Type B pancreatic cell (in vitro differentiated cells): ENCODE data around the gene IRF9. TPM values are rescaled to one million over a fixed set of nuclear protein-coding genes. Genes with fewer than 3 reads are reported as not detected.
A peak's percentile ranks its signal among the peaks of the same experiment; 100 is the strongest.

ENCODE experiments used
- DNase-seq: peaks from one replicate; pipeline ENCODE4 v3.0.0; 2021; ENCODE audit warnings: mixed read lengths; ENCODE audit not compliant: unreplicated experiment; ENCODE audit errors: extremely low spot score
- H3K27ac Mint-ChIP-seq: 2 replicates; pipeline ENCODE4 v1.8.0; 2021; ENCODE audit warnings: mild to moderate bottlenecking, mixed read lengths
- H3K27me3 Mint-ChIP-seq: 2 replicates; pipeline ENCODE4 v1.8.0; 2021; ENCODE audit warnings: mixed read lengths
- H3K36me3 Mint-ChIP-seq: 2 replicates; pipeline ENCODE4 v1.8.0; 2021; ENCODE audit warnings: mixed read lengths
- H3K4me1 Mint-ChIP-seq: one replicate; pipeline ENCODE4 v1.8.0; 2021; ENCODE audit warnings: mixed read lengths; ENCODE audit not compliant: unreplicated experiment
- H3K4me3 Mint-ChIP-seq: 2 replicates; pipeline ENCODE4 v1.8.0; 2021; ENCODE audit warnings: mild to moderate bottlenecking, mixed read lengths
- H3K9me3 Mint-ChIP-seq: 2 replicates; pipeline ENCODE4 v1.8.0; 2021; ENCODE audit warnings: mixed read lengths
- total RNA-seq: library from RNA; stranded (reverse); gene quantifications from 2 replicates; pipeline ENCODE4 v1.2.1, GENCODE V29; 2021; ENCODE audit warnings: low replicate concordance
- TF ChIP-seq, protein P1 (sequence below): fragments of 200-600 bp; sonication (generic); conservative IDR thresholded peaks from 2 replicates; pipeline ENCODE4 v1.5.0; 2021; ENCODE audit warnings: antibody characterized with exemption, mild to moderate bottlenecking

IRF9 gene
- total RNA-seq, 1 donor from 2014 or later, result 60.0 TPM

- Mint-ChIP-seq H3K27ac (no peak overlapping the region), H3K9me3 (no peaks in the 10 kb centered on the region), H3K27me3 (no peaks in the 10 kb centered on the region), H3K4me3 (no peak overlapping the region), H3K4me1 (no peaks in the 10 kb centered on the region), H3K36me3 (peaks cover 20% of the 10 kb centered on the region)
- TF ChIP-seq, protein P1, sequence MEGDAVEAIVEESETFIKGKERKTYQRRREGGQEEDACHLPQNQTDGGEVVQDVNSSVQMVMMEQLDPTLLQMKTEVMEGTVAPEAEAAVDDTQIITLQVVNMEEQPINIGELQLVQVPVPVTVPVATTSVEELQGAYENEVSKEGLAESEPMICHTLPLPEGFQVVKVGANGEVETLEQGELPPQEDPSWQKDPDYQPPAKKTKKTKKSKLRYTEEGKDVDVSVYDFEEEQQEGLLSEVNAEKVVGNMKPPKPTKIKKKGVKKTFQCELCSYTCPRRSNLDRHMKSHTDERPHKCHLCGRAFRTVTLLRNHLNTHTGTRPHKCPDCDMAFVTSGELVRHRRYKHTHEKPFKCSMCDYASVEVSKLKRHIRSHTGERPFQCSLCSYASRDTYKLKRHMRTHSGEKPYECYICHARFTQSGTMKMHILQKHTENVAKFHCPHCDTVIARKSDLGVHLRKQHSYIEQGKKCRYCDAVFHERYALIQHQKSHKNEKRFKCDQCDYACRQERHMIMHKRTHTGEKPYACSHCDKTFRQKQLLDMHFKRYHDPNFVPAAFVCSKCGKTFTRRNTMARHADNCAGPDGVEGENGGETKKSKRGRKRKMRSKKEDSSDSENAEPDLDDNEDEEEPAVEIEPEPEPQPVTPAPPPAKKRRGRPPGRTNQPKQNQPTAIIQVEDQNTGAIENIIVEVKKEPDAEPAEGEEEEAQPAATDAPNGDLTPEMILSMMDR, result no peak
- no peak for DNase-seq
These were observed 38.6 kb upstream of the IRF9 start for GRCh38 chr14:24122416-24122815.

DNA sequence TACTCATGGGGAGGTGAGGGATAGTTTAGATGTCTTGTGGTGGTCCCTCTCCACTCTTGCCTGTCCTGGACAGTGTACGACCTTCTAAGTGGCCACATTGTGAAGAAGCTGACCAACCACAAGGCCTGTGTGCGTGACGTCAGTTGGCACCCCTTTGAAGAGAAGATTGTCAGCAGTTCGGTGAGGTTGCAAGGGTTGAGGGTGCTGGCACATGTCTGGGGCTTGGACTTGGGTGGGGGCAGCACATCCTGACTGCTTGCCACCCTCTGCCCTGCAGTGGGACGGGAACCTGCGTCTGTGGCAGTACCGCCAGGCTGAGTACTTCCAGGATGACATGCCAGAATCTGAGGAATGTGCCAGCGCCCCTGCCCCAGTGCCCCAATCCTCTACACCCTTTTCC is 38.2 kb upstream of the IRF9 start:
- Mint-ChIP-seq H3K27ac (no peak overlapping the region), H3K36me3 (peaks cover 20% of the 10 kb centered on the region), H3K9me3 (no peaks in the 10 kb centered on the region), H3K4me1 (no peaks in the 10 kb centered on the region), H3K27me3 (no peaks in the 10 kb centered on the region), H3K4me3 (no peak overlapping the region)
- DNase-seq, result no peak
- TF ChIP-seq, protein P1, result no peak

GRCh38 chr14:24123424-24124417 is 37.3 kb upstream of the IRF9 start:
- Mint-ChIP-seq H3K27ac (peak overlapping the region; percentile 75), H3K27me3 (no peaks in the 10 kb centered on the region), H3K4me1 (no peaks in the 10 kb centered on the region), H3K9me3 (no peaks in the 10 kb centered on the region), H3K4me3 (peak overlapping the region; percentile 31), H3K36me3 (peaks cover 15% of the 10 kb centered on the region)
- TF ChIP-seq, protein P1, result no peak
- DNase-seq, result no peak

DNA sequence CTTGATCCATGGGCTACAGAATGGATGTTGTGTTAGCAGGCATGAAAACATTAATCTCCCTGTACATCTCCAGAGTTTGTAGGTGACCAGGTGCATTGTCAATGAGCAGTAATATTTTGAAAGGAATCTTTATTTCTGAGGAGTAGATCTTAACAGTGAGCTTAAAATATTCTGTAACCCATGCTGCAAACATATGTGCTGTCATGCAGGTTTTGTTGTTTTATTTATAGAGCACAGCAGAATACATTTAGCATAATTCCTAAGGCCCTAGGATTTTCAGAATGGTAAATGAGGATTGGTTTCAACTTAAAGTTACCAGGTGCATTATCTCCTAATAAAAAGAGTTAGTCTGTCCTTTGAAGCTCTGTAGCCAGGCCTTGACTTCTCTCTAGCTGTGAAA is 34.1 kb upstream of the IRF9 start:
- no peaks in the 10 kb centered on the region for H3K27me3 Mint-ChIP-seq
- H3K27ac Mint-ChIP-seq, result no peak overlapping the region
- TF ChIP-seq, protein P1, result no peak
- H3K9me3 Mint-ChIP-seq, result no peaks in the 10 kb centered on the region
- peaks cover 8% of the 10 kb centered on the region for H3K36me3 Mint-ChIP-seq
- no peak overlapping the region for H3K4me3 Mint-ChIP-seq
- no peaks in the 10 kb centered on the region for H3K4me1 Mint-ChIP-seq
- DNase-seq, result no peak

DNA sequence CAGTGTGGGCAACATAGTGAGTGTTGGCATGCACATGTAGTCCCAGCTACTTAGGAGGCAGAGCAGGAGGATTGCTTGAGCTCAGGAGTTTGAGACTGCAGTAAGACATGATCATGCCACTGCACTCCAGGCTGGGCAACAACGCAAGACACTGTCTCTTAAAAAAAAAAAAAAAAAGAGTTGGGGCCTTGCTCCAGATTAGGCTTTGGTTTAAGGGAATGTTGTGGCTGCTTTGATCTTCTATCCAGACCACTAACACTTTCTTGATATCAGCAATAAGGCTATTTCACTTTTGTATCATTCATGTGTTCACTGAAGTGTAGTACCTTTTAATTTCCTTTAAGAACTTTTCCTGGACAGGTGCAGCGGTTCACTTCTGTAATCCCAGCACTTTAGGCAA is 33.4 kb upstream of the IRF9 start:
- H3K4me3 Mint-ChIP-seq, result no peak overlapping the region
- no peaks in the 10 kb centered on the region for H3K9me3 Mint-ChIP-seq
- peaks cover 8% of the 10 kb centered on the region for H3K36me3 Mint-ChIP-seq
- no peak for DNase-seq
- H3K4me1 Mint-ChIP-seq, result no peaks in the 10 kb centered on the region
- no peak overlapping the region for H3K27ac Mint-ChIP-seq
- H3K27me3 Mint-ChIP-seq, result no peaks in the 10 kb centered on the region
- TF ChIP-seq, protein P1, result no peak
